ENCODE data around the gene CFAP46. TPM values are rescaled to one million over a fixed set of nuclear protein-coding genes. Genes with fewer than 3 reads are reported as not detected.

The CFAP46 gene
- total and polyA plus RNA-seq, 4 donors, result 3.1 to 18.8 (median 7.1) TPM

GRCh38 chr10:132906836-132907235 lies 35.5 kb downstream of the CFAP46 start:
- Histone ChIP-seq H3K27ac (ENCODE audit: low read depth in 1 of 2, low read length in 1 of 2) (no peak overlapping the region), H3K4me1 (ENCODE audit: control insufficient read depth in 5 of 5, insufficient read depth in 5 of 5, low read length in 5 of 5) (no peaks in the 10 kb centered on the region), H3K27me3 (ENCODE audit: control insufficient read depth in 3 of 3, insufficient read depth in 3 of 3, low read length in 2 of 3) (peaks cover 0 to 2% (median 0%) of the 10 kb centered on the region in 3 donors), H3K36me3 (ENCODE audit: control insufficient read depth in 4 of 4, insufficient read depth in 4 of 4, low read length in 4 of 4) (no peaks in the 10 kb centered on the region), H3K9ac (ENCODE audit: insufficient read depth in 1 of 2, low read length in 2 of 2) (no peak overlapping the region), H3K9me3 (ENCODE audit: control insufficient read depth in 4 of 4, insufficient read depth in 3 of 4, low read length in 3 of 4) (peaks cover 0 to 16% (median 0%) of the 10 kb centered on the region in 4 donors), H3K4me3 (no peak overlapping the region)
- ATAC-seq (ENCODE audit: insufficient read depth, low FRiP score) (no peak), DNase-seq (no peak)
- no peak for TF ChIP-seq CTCF (IDR thresholded peaks at IDR 0.05; ENCODE audit: control extremely low read depth, extremely low read depth)
- 94 to 95% methylated on average over 19 of the region's 19 CpGs for WGBS, 2 donors

- peaks cover 0 to 2% (median 0%) of the 10 kb centered on the region in 3 donors for H3K27me3 ChIP-seq (ENCODE audit: control insufficient read depth in 3 of 3, insufficient read depth in 3 of 3, low read length in 2 of 3)
- no peak overlapping the region for H3K27ac ChIP-seq (ENCODE audit: low read depth in 1 of 2, low read length in 1 of 2)
- 94 to 98% methylated on average over 15 of the region's 15 CpGs for WGBS, 2 donors
- no peak for ATAC-seq (ENCODE audit: insufficient read depth, low FRiP score)
- H3K36me3 ChIP-seq (ENCODE audit: control insufficient read depth in 4 of 4, insufficient read depth in 4 of 4, low read length in 4 of 4), result no peaks in the 10 kb centered on the region
- H3K4me3 ChIP-seq, result no peak overlapping the region
- no peaks in the 10 kb centered on the region for H3K4me1 ChIP-seq (ENCODE audit: control insufficient read depth in 5 of 5, insufficient read depth in 5 of 5, low read length in 5 of 5)
- DNase-seq, result no peak
- H3K9ac ChIP-seq (ENCODE audit: insufficient read depth in 1 of 2, low read length in 2 of 2), result no peak overlapping the region
- peaks cover 0 to 16% (median 0%) of the 10 kb centered on the region in 4 donors for H3K9me3 ChIP-seq (ENCODE audit: control insufficient read depth in 4 of 4, insufficient read depth in 3 of 4, low read length in 3 of 4)
- no peak for TF ChIP-seq CTCF (IDR thresholded peaks at IDR 0.05; ENCODE audit: control extremely low read depth, extremely low read depth)
Observed at GRCh38 chr10:132906106-132906505, 36.3 kb downstream of the CFAP46 start.

GRCh38 chr10:132905661-132906060 lies 36.7 kb downstream of the CFAP46 start:
- H3K27ac ChIP-seq (ENCODE audit: low read depth in 1 of 2, low read length in 1 of 2), result no peak overlapping the region
- no peak overlapping the region for H3K4me3 ChIP-seq
- H3K9me3 ChIP-seq (ENCODE audit: control insufficient read depth in 4 of 4, insufficient read depth in 3 of 4, low read length in 3 of 4), result peaks cover 0 to 16% (median 0%) of the 10 kb centered on the region in 4 donors
- H3K27me3 ChIP-seq (ENCODE audit: control insufficient read depth in 3 of 3, insufficient read depth in 3 of 3, low read length in 2 of 3), result peaks cover 0 to 2% (median 0%) of the 10 kb centered on the region in 3 donors
- no peak for ATAC-seq (ENCODE audit: insufficient read depth, low FRiP score)
- TF ChIP-seq CTCF (IDR thresholded peaks at IDR 0.05; ENCODE audit: control extremely low read depth, extremely low read depth), result no peak
- DNase-seq, result no peak
- no peaks in the 10 kb centered on the region for H3K4me1 ChIP-seq (ENCODE audit: control insufficient read depth in 5 of 5, insufficient read depth in 5 of 5, low read length in 5 of 5)
- WGBS, 2 donors, result 94 to 96% methylated on average over 1 of the region's 1 CpG
- no peaks in the 10 kb centered on the region for H3K36me3 ChIP-seq (ENCODE audit: control insufficient read depth in 4 of 4, insufficient read depth in 4 of 4, low read length in 4 of 4)
- no peak overlapping the region for H3K9ac ChIP-seq (ENCODE audit: insufficient read depth in 1 of 2, low read length in 2 of 2)

Measured in lung (tissue), 12 donors.